ENCODE measurements around the gene C5.

The C5 gene

DNA sequence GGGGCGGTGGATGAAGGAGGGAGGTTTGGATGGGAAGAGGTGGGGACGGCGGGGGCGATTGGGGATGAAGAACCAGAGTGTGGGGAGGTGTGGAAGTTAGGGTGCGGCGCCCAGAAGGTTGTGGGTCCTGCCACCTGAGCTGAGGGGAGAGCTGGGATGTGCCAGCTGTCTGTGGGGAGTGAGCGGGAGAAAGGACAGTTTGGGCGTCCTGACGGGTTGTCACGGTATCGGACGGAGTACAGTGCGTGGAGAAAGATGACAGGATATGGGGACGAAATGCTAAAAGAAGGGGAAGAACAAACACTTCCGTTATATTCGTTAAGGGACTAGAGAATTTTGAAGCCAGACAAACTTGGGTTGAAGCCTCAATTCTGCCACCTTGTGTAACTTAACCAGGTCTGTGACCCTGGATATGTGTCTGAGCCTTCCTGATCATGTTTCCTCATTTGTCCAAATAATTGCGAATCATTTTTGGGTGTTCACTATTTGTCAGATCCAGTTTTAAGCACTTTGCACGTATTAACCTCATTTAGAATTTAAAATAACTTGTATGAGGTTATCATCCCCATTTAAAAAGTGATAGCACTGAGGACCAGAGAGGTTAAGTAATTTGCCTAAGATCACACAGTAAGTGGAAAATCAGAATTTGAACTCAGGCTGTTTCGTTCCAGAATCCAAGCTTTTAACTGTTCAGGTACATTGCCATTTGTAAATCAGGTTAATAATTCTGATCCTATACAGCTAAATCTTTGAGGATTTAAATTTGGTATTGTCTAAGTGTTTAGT is 25.4 kb upstream of the C5 start:
- no peak for TF ChIP-seq CTCF (conservative IDR thresholded peaks at IDR 0.05; ENCODE audit: low read depth, low read length)
- no peak for DNase-seq (ENCODE audit: low read depth)
- peak overlapping the region; percentile 68 for H3K4me3 ChIP-seq (ENCODE audit: low read length)

GRCh38 chr9:121074370-121075250 is 24.5 kb upstream of the C5 start, which contains the start of gene CNTRL:
Gene CNTRL, plus strand, starts transcription at chr9:121074955. Its CDS starts 13,372 bp downstream, at chr9:121088327.
- peak; percentile 35 for DNase-seq (ENCODE audit: low read depth)
- peak within 1 kb of the TSS; percentile 68 for H3K4me3 ChIP-seq (ENCODE audit: low read length)
- no peak for TF ChIP-seq CTCF (conservative IDR thresholded peaks at IDR 0.05; ENCODE audit: low read depth, low read length)

DNA sequence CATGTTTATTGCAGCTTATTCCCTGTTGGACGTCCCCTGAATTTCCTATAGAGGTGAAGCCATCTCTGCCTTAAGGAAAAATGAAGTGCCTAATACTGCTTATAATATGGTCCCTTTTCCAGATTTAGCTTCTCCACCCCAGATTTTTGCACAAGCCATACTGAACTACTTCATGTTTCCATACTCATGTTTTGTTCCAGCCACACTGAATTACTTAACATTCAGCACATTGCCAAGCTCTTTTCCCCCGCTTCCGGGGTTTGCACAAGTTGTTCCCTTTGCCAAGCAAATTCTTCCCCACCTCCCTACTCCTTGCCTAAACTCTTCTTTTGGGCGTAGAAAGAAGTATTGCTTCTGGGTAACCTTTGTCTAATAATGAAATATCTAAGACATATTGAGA is 23.0 kb upstream of the C5 start:
- H3K4me3 ChIP-seq (ENCODE audit: low read length), result no peak overlapping the region
- DNase-seq (ENCODE audit: low read depth), result no peak
- TF ChIP-seq CTCF (conservative IDR thresholded peaks at IDR 0.05; ENCODE audit: low read depth, low read length), result no peak

DNA sequence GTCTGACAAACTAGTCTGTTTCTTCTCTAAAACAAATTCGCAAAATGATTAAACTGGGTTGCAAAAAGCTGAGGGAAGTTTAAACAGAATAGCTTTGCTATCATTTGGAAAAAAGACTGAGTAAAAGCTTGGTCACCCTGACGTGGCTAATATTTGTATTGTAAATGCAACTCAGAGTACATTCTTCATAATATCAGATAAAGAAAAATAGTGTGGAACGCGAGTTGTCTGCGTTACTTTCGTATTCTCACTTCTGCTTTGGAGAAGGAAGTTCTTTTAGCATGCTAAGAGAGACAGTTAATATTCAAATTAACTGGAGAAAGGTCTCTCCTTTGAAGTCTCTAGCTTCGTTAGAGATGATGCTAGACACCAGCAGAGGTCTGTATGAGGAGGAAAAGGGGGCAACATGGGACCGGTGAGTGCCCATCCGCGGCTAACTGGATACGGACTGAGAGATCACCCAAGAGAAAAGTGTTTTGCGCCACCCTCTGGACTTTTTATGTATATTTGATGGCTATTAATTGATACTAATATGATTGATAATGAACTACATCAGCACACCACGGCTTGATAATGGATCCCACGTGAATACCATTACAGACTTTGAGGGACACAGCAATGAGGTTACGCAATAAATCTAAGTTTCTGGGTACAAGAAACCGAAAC is 21.8 kb upstream of the C5 start:
- H3K4me3 ChIP-seq (ENCODE audit: low read length), result no peak overlapping the region
- TF ChIP-seq CTCF (conservative IDR thresholded peaks at IDR 0.05; ENCODE audit: low read depth, low read length), result peak; percentile 10
- DNase-seq (ENCODE audit: low read depth), result no peak

GRCh38 chr9:121071370-121071755 is 21.3 kb upstream of the C5 start:
- no peak for TF ChIP-seq CTCF (conservative IDR thresholded peaks at IDR 0.05; ENCODE audit: low read depth, low read length)
- H3K4me3 ChIP-seq (ENCODE audit: low read length), result no peak overlapping the region
- no peak for DNase-seq (ENCODE audit: low read depth)

DNA sequence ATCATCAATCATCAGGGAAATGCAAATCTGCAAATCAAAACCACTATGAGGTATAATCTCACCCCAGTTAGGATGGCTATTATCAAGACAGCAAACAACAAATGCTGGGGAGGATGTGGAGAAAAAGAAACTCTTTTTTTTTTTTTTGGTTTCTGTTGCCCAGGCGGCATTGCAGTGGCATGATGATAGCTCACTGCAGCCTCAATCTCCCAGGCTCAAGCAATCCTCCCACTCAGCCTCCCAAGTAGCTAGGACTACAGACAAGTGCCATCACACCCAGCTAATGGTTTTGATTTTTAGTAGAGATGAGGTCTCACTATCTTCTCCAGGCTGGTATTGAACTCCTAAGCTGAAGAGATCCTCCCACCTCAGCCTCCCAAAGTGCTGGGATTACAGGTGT is 19.3 kb upstream of the C5 start:
- no peak for DNase-seq (ENCODE audit: low read depth)
- TF ChIP-seq CTCF (conservative IDR thresholded peaks at IDR 0.05; ENCODE audit: low read depth, low read length), result no peak
- H3K4me3 ChIP-seq (ENCODE audit: low read length), result no peak overlapping the region

All from retinal pigment epithelial cell (primary cell).